LoVo (cell line): ENCODE results near the gene KIF17.

Experiments
- DNase-seq: peaks from one replicate; pipeline ENCODE4 v3.0.0-alpha.2; 2016; ENCODE audit warnings: low spot score

KIF17 gene

DNA sequence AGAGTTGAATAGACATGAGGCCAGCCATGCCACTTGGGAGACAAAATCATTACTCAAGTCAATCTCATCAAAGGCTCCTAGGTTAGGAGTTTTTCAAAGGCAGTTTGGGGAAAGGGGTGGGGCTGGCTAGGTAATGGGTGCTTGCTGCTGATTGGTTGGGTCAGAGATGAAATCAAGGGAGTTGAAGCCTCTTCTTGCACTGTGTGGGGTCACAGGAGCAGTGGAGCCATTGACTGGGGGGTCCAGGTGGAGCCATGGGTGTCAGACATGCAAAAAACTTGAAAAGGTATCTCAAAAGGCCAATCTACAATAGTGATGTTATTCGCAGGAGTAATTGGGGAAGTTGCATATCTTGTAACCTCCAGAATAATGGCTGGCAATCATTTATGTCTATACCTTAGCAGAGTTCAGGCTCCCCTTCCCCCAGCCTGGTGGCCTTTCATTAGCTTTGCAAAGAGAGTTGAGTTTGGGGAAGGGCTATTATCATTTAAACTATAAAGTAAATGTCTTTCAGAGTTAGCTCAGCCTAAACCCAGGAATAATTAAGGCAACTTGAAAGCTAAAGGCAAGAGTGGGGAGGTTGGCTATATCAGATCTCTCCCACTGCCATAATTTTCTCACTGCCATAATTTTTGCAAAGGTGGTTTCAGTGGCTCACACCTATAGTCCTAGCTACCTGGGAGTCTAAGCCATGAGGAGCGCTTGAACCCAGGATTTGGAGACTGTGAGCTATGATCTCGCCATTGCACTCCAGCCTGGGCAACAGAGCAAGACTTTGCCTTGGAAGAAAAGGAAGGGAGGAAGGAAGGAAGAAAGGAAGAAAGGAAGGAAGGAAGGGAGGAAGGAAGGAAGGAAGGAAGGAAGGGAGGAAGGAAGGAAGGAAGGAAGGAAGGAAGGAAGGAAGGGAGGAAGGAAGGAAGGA lies 92.4 kb downstream of the KIF17 start:
- no peak for DNase-seq

DNA sequence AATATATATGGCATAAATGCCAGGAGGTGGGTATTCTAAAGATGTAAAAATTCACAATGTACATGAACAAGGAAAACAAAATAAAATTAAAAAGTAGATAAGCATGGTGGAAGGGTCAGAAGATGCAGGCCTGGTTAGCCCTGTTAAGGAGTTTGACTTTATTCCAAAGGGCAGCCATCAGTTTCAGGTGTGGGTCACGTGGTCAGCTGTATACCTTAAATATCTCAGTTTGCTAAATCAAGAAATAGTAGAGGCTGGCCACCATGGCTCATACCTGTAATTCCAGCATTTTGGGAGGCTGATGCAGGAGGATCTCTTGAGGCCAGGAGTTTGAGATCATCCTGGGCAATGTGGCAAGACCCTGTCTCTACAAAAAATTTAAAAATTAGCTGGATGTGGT lies 93.1 kb downstream of the KIF17 start:
- no peak for DNase-seq

DNA sequence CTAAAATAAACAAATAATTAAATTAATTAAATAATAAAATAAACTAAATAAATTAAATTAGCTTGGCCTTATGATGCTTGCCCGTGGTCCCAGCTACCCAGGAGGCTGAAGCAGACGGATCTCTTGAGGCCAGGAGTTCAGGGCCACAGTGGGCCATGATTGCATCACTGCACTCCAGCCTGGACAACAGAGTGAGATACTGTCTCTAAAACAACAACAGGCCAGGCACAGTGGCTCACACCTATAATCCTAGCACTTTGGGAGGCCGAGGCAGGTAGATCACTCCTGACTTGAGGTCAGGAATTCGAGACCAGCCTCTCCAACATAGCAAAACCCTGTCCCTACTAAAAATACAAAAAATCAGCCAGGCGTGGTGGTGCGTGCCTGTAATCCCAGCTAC lies 96.8 kb downstream of the KIF17 start:
- no peak for DNase-seq

DNA sequence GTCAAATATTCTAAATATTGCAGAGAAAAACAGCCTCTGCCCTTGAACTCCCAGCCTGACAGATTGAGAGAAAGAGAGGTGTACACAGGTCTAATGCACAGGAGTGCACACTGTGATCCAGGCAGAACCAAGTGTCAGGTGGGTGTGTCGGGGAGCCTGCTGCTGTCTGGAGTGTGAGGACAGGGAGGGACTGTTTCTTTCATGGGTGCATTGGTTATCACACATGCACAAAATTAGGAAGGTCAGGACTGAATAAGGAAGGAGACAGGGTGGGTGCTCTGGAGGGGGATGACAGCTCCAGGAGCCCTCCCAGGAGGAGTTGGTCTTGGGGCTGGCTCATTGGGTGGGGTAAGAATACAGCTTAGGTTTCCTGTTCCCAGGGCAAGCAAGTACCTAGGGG lies 97.8 kb downstream of the KIF17 start:
- DNase-seq: no peak

DNA sequence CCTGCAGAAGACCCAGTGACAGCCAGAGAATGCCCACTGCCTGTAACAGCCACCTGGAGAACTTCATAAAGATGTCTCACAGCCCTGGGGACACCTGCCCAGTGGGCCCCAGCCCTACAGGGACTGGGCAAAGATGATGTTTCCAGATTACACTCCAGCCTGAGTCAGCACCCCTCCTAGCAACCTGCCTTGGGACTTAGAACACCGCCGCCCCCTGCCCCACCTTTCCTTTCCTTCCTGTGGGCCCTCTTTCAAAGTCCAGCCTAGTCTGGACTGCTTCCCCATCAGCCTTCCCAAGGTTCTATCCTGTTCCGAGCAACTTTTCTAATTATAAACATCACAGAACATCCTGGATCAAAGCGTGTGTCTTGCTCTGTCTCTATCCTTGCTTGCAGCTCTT lies 99.3 kb downstream of the KIF17 start:
- no peak for DNase-seq

DNA sequence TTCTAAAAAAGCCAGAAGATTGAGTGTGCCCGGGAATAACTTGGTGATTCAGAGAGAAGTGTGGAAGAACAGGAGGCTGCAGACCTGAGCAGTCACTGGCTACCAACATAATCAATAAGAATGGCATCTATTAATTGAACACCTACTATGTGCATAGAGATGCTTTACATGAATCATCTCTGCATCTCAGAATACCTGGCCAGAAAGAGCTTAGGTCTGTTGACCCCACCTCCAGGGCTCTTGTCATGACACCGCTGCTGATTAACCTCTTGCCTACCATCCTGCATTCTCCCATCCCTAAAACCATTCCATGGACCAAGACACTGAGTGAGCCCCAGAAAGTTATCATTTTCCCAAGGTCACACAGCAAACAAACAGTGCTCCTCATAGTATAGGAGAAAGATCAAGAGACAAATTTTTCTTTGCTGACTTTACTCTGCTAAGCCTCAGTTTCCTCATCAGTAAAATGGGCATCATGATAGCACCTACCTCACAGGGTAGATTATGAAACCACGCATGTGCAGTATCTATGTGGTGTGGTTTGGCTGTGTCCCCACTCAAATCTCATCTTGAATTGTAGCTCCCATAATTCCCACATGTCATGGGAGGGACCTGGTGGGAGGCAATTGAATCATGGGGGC lies 100.8 kb downstream of the KIF17 start:
- DNase-seq: no peak

DNA sequence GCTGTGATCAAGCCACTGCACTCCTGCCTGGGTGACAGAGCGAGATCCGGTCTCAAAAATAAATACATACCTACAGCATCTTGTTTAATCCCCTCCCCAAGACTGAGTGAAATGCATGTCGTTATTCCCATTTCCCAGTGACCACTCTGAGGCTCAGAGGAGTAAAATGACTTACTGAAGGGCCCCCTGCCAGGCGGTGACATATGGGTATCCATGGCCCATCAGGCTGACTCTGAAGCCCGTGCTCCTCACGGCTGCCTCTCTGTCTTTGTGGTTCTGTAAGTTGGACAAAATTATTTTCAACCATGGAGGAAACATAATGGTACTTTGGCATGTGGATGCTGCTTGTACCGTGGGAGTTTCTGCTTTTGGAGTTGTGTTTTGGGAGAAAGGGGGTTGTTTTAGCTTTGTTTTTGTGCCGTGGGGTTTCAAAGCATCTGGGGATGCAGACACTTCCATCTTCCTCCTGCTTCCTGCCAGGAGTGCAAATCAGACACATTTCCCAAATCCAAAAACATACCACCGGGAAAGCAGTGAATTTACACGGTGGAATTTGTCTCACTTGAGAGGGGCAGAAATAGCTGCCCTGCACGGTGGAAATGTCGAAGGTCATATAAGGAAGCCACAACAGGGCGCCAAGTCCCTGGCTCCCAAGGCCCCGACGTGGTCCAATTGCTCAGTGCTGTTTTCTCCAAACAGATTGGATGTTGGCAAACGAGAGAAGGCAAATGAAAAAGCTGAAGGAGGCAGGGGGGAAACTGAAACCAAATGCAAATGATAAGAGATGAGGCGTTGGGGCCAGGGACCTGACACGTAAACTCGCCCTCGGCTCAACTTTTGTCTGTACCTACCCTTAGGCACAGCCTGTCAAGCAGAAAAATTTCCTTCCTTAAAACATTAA lies 101.6 kb downstream of the KIF17 start:
- DNase-seq: no peak

DNA sequence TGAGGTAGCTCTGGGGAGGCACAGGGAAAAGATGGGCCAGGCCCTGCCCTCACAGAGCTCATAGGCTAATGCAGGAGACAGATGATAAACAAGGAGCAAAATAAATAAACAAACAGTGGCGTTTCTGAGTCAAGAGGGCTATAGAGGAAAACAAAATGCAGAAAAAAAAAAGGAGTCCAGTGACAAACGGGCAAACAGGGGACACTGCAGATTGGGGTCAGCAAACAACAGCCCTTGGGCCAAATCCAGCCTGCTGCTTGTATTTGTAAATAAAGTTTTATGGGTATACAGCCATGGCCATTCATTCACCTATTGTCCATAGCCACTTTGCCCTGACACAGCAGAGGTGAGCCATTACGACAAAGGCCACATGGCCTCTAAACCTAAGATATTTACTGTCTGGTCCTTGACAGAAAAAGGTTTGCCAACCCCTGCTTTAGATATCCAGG lies 103.7 kb downstream of the KIF17 start:
- DNase-seq: no peak
